ENCODE data around the gene NAGPA. TPM values are rescaled to one million over a fixed set of nuclear protein-coding genes. Genes with fewer than 3 reads are reported as not detected.

Gene NAGPA
- total RNA-seq, 2 experiments from 2014 or later: 15.6 TPM

DNA sequence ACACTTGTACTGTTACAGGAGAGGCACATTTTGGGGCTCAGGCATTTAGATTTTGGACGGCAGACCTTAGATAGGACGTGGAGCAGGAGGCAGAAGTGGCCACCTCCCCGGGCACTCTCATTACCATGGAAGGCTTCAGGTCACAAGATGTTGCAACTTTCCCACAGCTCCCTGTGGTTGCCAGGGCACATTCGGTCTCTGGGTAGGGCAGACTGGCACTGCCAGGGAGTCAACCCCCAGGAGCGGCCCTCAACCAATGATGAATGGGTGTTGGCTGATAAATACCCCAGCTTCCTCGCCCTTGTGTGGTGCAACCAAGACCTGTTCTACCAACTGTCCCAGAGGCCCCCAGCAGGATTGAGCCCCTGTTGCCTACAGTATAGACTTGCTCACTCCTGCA is 11.2 kb downstream of the NAGPA start:
- CTCF ChIA-PET: no interaction called here

DNA sequence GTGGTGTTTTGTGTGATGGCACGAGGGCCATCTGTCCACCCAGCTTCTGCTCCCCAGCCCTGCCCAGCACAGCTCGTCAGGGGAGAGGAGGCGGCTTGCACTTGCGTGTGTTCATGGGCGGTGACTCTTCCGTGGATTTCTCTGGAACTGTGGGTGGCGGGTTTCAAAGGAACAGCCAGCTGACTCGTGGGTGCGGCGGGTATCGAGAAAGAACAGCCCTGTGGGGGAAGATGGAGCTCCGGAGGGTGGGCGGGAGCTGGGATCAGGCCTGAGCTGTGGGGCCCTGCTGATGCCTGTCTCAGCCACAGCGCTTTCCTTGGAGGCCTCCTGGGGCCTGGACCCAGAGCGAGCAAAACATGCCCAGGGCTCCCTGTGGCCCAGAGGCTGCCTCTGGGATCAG is 13.2 kb downstream of the NAGPA start:
- Mint-ChIP-seq H3K27ac (no peak overlapping the region), H3K36me3 (ENCODE audit: low read depth) (no peaks in the 10 kb centered on the region), H3K4me3 (no peak overlapping the region), H3K9me3 (ENCODE audit: insufficient read depth) (no peaks in the 10 kb centered on the region), H3K4me1 (ENCODE audit: low read depth) (no peaks in the 10 kb centered on the region), H3K27me3 (ENCODE audit: low read depth) (no peaks in the 10 kb centered on the region)
- no peak for DNase-seq
- ChIA-PET POLR2A (interaction anchor here (0.8 kb wide), 1 partner anchor 13 kb away, joined by 3 read pairs; the partner anchor contains the start of gene NAGPA), CTCF (interaction anchor here (1.1 kb wide), 1 partner anchor 12 kb away, joined by 3 read pairs; no protein-coding TSS in a partner anchor)
- ATAC-seq: no peak

More for the DNA sequence above, 11.2 kb downstream of the NAGPA start:
- no peaks in the 10 kb centered on the region for H3K27me3 Mint-ChIP-seq (ENCODE audit: low read depth)
- H3K4me3 Mint-ChIP-seq: no peak overlapping the region
- H3K36me3 Mint-ChIP-seq (ENCODE audit: low read depth): no peaks in the 10 kb centered on the region
- H3K9me3 Mint-ChIP-seq (ENCODE audit: insufficient read depth): no peaks in the 10 kb centered on the region
- no peaks in the 10 kb centered on the region for H3K4me1 Mint-ChIP-seq (ENCODE audit: low read depth)
- POLR2A ChIA-PET: interaction anchor here (1.2 kb wide), 1 partner anchor 11 kb away, joined by 3 read pairs; the partner anchor contains the start of gene NAGPA
- ATAC-seq: peak; percentile 15
- DNase-seq: no peak
- no peak overlapping the region for H3K27ac Mint-ChIP-seq

DNA sequence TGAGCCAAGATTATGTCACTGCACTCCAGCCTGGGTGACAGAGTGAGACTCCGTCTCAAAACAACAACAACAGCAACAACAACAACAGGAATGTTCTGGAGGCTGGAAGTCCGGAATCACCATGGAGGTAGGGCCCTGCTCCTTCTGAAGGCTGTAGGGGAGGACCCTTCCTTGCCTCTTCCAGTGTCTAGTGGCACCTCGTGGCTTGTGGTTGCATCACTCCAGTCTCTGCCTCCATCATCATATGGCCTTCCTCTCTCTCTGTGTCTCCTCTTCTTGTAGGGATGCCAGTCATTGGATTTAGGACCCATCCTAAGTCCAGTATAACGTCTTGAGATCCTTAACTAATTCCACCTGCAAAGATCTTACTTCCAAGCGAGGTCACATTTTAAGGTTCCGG is 14.0 kb downstream of the NAGPA start:
- Mint-ChIP-seq H3K27ac (no peak overlapping the region), H3K36me3 (ENCODE audit: low read depth) (no peaks in the 10 kb centered on the region), H3K9me3 (ENCODE audit: insufficient read depth) (no peaks in the 10 kb centered on the region), H3K27me3 (ENCODE audit: low read depth) (no peaks in the 10 kb centered on the region), H3K4me3 (no peak overlapping the region), H3K4me1 (ENCODE audit: low read depth) (no peaks in the 10 kb centered on the region)
- DNase-seq (no peak), ATAC-seq (no peak)
- ChIA-PET CTCF (no interaction called here), POLR2A (no interaction called here)

DNA sequence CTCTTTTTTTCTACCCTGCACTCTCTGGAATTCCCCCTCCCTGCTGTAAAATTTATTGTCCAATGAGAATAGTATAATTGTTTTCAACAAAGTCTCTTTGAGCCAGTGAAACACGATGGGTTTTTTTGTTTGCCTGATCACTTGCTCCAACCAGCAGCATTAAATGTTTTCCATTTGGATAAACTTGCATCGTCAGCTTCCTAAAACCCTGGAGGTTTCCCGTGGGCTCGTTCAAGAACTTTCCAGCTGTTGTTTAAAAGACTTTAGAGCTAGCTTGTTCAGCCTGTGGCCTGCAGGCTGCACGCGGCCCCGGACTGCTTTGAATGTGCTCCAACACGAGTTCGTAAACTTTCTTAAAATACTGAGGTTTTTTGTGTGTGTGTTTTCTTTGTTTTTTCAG is 14.9 kb downstream of the NAGPA start:
- POLR2A ChIA-PET: no interaction called here
- Mint-ChIP-seq H3K4me3 (no peak overlapping the region), H3K27me3 (ENCODE audit: low read depth) (no peaks in the 10 kb centered on the region), H3K27ac (no peak overlapping the region), H3K4me1 (ENCODE audit: low read depth) (no peaks in the 10 kb centered on the region), H3K9me3 (ENCODE audit: insufficient read depth) (no peaks in the 10 kb centered on the region), H3K36me3 (ENCODE audit: low read depth) (no peaks in the 10 kb centered on the region)
- DNase-seq (no peak), ATAC-seq (no peak)
- CTCF ChIA-PET: no interaction called here

DNA sequence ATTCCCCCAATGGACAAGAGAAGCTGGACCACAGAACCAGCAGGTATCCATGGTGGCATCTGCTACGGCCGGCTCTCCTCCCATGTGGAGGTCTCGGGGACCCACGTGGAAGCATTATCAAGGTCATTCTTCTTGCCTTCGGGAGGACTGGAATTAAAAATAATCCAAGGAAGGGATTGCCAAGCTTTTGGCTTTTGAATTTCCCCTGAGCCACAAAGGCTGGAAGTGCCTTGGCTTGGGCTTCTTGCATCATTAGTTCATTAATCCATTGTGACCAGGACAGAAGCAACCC is 16.1 kb downstream of the NAGPA start:
- H3K27ac Mint-ChIP-seq: no peak overlapping the region
- ATAC-seq: no peak
- ChIA-PET CTCF (no interaction called here), POLR2A (no interaction called here)
- no peaks in the 10 kb centered on the region for H3K27me3 Mint-ChIP-seq (ENCODE audit: low read depth)
- no peak overlapping the region for H3K4me3 Mint-ChIP-seq
- no peaks in the 10 kb centered on the region for H3K9me3 Mint-ChIP-seq (ENCODE audit: insufficient read depth)
- no peaks in the 10 kb centered on the region for H3K4me1 Mint-ChIP-seq (ENCODE audit: low read depth)
- no peaks in the 10 kb centered on the region for H3K36me3 Mint-ChIP-seq (ENCODE audit: low read depth)
- no peak for DNase-seq

DNA sequence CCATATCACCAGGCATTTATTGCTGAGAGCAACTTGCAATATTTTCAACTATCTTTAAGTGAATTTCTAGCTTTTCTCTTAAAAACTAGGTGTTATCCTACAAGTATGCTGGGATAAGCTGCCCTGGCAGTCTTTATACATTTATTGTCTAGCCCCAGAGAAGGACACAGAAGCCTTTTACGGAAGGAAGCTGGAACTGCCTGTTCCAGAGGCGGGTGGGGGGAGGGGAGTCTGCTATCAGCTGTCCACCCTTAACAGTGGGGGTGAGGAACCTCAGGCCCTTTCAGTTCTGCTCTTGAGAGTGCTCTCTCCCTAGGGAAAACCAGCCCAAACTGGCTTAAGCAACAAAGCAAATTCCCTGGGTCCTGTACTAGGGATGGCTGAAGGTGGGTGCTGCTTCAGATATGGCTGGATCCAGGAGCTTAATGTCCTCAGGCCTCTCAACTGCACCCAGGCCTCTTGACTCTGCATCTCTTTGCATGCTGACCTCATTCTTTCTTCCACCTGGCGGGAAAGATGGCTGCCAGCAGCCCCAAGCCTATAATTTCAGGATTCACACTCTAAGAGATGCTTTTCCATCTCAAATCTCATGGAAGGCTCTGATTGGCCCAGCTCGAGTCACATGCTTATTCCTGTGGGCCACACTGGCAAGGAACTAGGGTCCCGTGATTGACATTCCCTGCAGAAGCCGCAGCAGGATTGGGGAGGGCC is 16.6 kb downstream of the NAGPA start:
- ChIA-PET POLR2A (no interaction called here), CTCF (no interaction called here)
- H3K4me1 Mint-ChIP-seq (ENCODE audit: low read depth): no peaks in the 10 kb centered on the region
- no peaks in the 10 kb centered on the region for H3K36me3 Mint-ChIP-seq (ENCODE audit: low read depth)
- H3K27me3 Mint-ChIP-seq (ENCODE audit: low read depth): no peaks in the 10 kb centered on the region
- no peak for ATAC-seq
- H3K27ac Mint-ChIP-seq: no peak overlapping the region
- DNase-seq: no peak
- H3K4me3 Mint-ChIP-seq: no peak overlapping the region
- H3K9me3 Mint-ChIP-seq (ENCODE audit: insufficient read depth): no peaks in the 10 kb centered on the region

DNA sequence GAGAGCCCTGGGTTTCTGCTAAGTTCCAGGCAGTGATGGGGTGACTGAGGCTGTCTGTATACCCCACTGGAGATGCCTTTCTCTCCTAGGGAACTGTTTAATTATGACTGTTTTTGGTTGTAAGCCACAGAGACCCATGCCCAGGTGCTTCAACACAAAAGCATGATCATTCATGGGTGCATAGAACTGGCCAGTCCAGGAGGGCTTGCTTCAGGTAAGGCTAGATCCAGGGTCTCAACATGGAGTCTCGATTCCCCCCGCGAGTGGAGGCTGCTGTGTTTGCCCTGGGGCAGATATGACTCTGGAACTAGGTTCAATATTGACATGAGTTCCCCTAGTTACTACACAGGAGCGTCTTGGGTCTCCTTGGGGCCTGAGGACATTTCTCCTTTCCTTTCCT is 17.8 kb downstream of the NAGPA start:
- Mint-ChIP-seq H3K27me3 (ENCODE audit: low read depth) (no peaks in the 10 kb centered on the region), H3K4me1 (ENCODE audit: low read depth) (no peaks in the 10 kb centered on the region), H3K4me3 (no peak overlapping the region), H3K9me3 (ENCODE audit: insufficient read depth) (no peaks in the 10 kb centered on the region), H3K36me3 (ENCODE audit: low read depth) (no peaks in the 10 kb centered on the region), H3K27ac (no peak overlapping the region)
- ChIA-PET POLR2A (no interaction called here), CTCF (no interaction called here)
- ATAC-seq (no peak), DNase-seq (no peak)

DNA sequence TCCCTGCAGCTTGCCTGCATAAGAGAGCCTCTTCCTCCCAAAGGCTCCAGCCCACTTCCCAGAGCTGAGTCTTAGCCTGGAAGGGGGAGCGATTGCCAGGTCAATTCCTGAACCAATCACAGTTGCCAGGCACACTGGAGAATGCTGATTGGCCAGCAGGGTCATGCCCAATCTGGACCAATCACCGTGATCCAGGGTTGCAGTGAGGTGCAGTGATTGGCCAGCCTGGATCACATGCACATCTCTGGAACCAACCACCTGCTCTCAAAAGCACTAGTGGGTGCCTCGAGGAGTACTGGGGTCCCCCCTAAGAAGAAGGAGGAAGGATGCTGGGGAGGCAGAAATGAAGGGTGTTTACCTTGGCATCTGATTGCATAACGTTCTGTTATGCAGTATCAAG is 18.4 kb downstream of the NAGPA start:
- Mint-ChIP-seq H3K9me3 (ENCODE audit: insufficient read depth) (no peaks in the 10 kb centered on the region), H3K27me3 (ENCODE audit: low read depth) (peaks cover 3% of the 10 kb centered on the region), H3K36me3 (ENCODE audit: low read depth) (no peaks in the 10 kb centered on the region), H3K4me3 (no peak overlapping the region), H3K27ac (no peak overlapping the region), H3K4me1 (ENCODE audit: low read depth) (no peaks in the 10 kb centered on the region)
- ChIA-PET CTCF (no interaction called here), POLR2A (interaction anchor here (0.6 kb wide), 1 partner anchor 232 kb away, joined by 3 read pairs; no protein-coding TSS in a partner anchor)
- ATAC-seq (no peak), DNase-seq (no peak)

DNA sequence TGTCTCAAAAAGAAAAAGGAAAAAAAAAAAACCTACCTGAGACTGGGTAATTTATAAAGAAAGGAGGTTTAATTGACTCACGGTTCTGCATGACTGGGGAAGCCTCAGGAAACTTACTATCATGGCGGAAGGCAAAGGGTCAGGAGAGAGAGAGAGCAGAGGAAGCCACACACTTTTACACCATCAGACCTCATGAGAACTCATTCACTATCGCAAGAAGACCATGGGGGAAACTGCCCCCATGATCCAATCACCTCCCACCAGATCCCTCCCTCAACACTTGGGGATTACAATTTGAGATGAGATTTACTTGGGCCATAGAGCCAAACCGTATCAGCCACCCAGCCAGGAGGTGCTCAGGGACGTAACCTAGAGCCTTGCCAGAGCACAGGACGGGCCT is 20.8 kb downstream of the NAGPA start:
- H3K4me1 Mint-ChIP-seq (ENCODE audit: low read depth): no peaks in the 10 kb centered on the region
- ATAC-seq: no peak
- CTCF ChIA-PET: no interaction called here

DNA sequence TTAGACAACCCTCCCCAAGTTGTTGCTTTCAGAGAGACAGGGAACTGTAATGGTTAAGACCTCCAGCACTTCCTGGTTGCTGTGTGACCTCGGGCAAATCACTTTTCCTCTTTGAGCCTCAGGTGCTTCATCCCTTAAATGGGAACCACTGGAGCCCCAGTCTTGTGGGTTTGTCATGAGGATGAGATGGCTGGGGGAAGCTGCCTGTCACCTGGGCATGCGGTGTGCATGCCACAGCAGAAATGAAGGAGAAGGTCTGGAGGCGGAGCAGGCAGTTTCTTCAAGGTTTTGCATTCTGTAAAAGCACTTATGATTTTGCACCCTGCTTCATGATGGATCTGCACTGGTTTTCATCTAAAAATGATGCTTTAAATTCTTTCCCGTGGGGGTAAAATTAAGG is 22.1 kb downstream of the NAGPA start:
- H3K27ac Mint-ChIP-seq: no peak overlapping the region
- no peaks in the 10 kb centered on the region for H3K9me3 Mint-ChIP-seq (ENCODE audit: insufficient read depth)
- H3K4me1 Mint-ChIP-seq (ENCODE audit: low read depth): no peaks in the 10 kb centered on the region
- H3K27me3 Mint-ChIP-seq (ENCODE audit: low read depth): peaks cover 3% of the 10 kb centered on the region
- no peaks in the 10 kb centered on the region for H3K36me3 Mint-ChIP-seq (ENCODE audit: low read depth)
- H3K4me3 Mint-ChIP-seq: no peak overlapping the region
- CTCF ChIA-PET: no interaction called here
- ATAC-seq (no peak), DNase-seq (no peak)
- POLR2A ChIA-PET: no interaction called here

More for the DNA sequence above, 20.8 kb downstream of the NAGPA start:
- Mint-ChIP-seq H3K9me3 (ENCODE audit: insufficient read depth) (no peaks in the 10 kb centered on the region), H3K4me3 (no peak overlapping the region), H3K27me3 (ENCODE audit: low read depth) (peaks cover 3% of the 10 kb centered on the region), H3K36me3 (ENCODE audit: low read depth) (no peaks in the 10 kb centered on the region), H3K27ac (no peak overlapping the region)
- POLR2A ChIA-PET: no interaction called here
- no peak for DNase-seq

DNA sequence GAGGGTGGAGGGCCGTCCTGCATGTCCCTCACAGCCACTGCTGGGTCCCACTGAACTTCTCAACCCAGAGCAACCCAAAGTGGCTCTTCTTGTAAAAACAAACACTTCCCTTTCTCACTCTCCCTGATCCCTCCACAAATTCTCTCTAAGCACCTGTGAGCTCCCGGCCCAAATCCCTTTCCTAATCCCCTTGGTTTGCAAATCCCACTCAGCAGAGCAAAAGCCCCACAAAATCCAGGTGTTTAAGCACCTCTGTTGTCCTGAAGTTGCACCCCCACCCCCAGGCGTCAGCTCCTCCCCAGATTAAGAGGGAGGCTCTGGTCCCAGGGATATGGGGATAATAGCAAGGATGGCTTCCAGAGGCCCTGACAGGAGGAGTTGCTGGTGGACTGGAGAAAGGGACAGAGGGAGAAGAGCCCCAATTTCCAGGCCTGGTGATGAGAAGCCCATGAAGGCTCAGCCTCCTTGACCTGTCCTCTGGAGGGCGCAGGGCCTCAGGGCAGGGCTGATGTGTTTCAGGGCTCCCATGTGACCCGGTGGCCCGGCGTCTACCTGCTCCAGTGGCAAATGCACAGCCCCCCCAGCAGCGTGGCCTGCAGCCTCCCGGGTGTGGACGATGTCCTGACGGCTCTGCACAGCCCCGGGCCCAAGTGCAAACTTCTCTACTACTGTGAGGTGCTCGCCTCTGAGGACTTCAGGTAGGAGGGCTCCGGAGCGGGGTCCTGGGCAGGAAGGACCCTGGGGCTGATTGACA is 23.0 kb downstream of the NAGPA start:
- DNase-seq: no peak
- no peak for ATAC-seq
- Mint-ChIP-seq H3K4me3 (no peak overlapping the region), H3K4me1 (ENCODE audit: low read depth) (no peaks in the 10 kb centered on the region), H3K36me3 (ENCODE audit: low read depth) (no peaks in the 10 kb centered on the region), H3K9me3 (ENCODE audit: insufficient read depth) (no peaks in the 10 kb centered on the region), H3K27ac (no peak overlapping the region), H3K27me3 (ENCODE audit: low read depth) (peaks cover 3% of the 10 kb centered on the region)
- CTCF ChIA-PET: no interaction called here
- POLR2A ChIA-PET: no interaction called here

DNA sequence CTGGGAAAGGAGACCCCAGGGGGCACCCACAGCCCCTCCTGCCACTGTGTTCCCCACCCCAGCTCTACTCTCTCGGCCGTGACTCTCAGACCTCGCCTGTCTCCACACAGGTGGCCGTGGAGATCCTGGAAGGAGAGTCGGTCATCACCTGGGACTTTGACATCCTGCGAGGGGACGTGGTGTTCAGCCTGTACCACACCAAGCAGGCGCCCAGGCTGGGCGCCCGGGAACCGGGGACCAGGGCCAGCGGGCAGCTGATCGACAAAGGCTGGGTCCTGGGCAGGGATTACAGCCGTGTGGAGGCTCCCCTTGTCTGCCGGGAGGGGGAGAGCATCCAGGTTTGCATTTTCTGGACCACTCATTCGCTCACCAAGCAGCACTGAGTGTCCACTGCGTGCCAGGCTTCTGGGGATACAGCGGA is 25.4 kb downstream of the NAGPA start:
- Mint-ChIP-seq H3K4me1 (ENCODE audit: low read depth) (no peaks in the 10 kb centered on the region), H3K4me3 (no peak overlapping the region), H3K27me3 (ENCODE audit: low read depth) (peaks cover 3% of the 10 kb centered on the region), H3K27ac (no peak overlapping the region), H3K9me3 (ENCODE audit: insufficient read depth) (no peaks in the 10 kb centered on the region), H3K36me3 (ENCODE audit: low read depth) (no peaks in the 10 kb centered on the region)
- ChIA-PET CTCF (no interaction called here), POLR2A (no interaction called here)
- no peak for ATAC-seq
- no peak for DNase-seq

DNA sequence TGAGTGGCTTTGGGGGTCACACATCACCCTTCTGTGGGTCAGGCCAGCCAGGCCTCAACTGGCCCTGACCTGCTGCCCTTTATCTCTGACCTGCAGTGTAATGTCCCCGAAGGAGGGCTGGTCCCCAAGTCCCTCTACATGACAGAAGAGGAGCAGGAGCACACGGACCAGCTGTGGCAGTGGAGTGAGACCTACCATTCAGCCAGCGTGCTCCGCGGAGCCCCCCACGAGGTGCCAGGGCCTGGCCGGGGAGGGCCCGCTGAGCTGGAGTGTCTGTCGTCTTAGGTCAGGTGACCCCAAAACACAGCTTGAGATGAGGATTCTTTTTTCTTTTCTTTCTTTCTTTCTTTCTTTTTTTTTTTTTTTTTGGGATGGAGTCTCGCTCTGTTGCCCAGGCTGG is 26.5 kb downstream of the NAGPA start:
- peaks cover 5% of the 10 kb centered on the region for H3K27me3 Mint-ChIP-seq (ENCODE audit: low read depth)
- POLR2A ChIA-PET: no interaction called here
- no peak overlapping the region for H3K27ac Mint-ChIP-seq
- CTCF ChIA-PET: no interaction called here
- H3K4me1 Mint-ChIP-seq (ENCODE audit: low read depth): no peaks in the 10 kb centered on the region
- H3K36me3 Mint-ChIP-seq (ENCODE audit: low read depth): no peaks in the 10 kb centered on the region
- H3K9me3 Mint-ChIP-seq (ENCODE audit: insufficient read depth): no peaks in the 10 kb centered on the region
- no peak overlapping the region for H3K4me3 Mint-ChIP-seq
- DNase-seq (no peak), ATAC-seq (no peak)

Data from activated CD8-positive, alpha-beta T cell treated with anti-CD3 and anti-CD28 coated beads, Interleukin-2, amount 10 ng/mL, durations not matched to agents 7 days and 5 days (primary cell).